ENCODE measurements around the gene CDH5.
A peak's percentile ranks its signal among the peaks of the same experiment; 100 is the strongest.

CDH5 gene

DNA sequence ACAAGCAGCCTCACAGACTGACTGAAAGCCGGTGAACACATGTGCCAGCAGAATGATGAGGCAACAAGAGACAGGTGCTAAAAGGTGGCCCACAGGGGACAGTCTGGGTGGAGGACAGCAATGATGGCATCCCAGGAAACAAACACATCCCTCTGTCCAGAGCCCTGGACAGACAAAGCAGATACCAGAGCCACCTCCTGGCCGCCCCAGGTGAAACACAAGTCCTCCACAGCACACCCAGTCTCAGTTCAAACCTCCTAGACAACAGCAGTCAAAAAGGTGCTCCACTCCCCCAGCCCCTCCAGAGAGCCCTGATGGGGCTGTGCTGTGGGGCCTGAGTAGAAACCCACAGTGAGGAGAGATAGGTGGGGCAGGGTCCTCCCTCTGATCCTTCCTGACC lies 20.3 kb upstream of the CDH5 start:
- Histone ChIP-seq H2BK120ac (ENCODE audit: low read depth, low read length) (no peak overlapping the region), H3K36me3 (ENCODE audit: control insufficient read depth, insufficient read depth, low read length) (no peaks in the 10 kb centered on the region), H2AK5ac (ENCODE audit: low read length) (no peak overlapping the region), H3K4me2 (ENCODE audit: low read length) (no peak overlapping the region), H3K79me2 (ENCODE audit: control insufficient read depth, insufficient read depth, low read length) (no peaks in the 10 kb centered on the region), H3K4me1 (ENCODE audit: control insufficient read depth, low read depth, low read length) (no peaks in the 10 kb centered on the region), H3K79me1 (ENCODE audit: low read length) (no peaks in the 10 kb centered on the region), H3K27me3 (ENCODE audit: insufficient read depth, low read length, poor library complexity) (no peaks in the 10 kb centered on the region), H4K8ac (ENCODE audit: low read depth, low read length) (no peak overlapping the region), H3K23ac (ENCODE audit: low read length) (no peak overlapping the region), H4K5ac (ENCODE audit: low read length) (no peak overlapping the region), H3K4me3 (ENCODE audit: low read length) (no peak overlapping the region), H3K4ac (ENCODE audit: low read depth, low read length) (no peak overlapping the region), H3K27ac (ENCODE audit: low read depth, low read length) (no peak overlapping the region), H3K9ac (ENCODE audit: low read length) (no peak overlapping the region), H3K56ac (ENCODE audit: low read length) (no peak overlapping the region), H3K18ac (ENCODE audit: low read length) (no peak overlapping the region), H2BK15ac (replicated peaks; ENCODE audit: low read depth) (no peak overlapping the region), H2BK5ac (ENCODE audit: low read length) (no peak overlapping the region)
- no CpG with 5 or more reads among the region's 2 CpGs for WGBS (ENCODE audit: extremely low coverage, insufficient coverage, low lambda C conversion rate)
- no peak for DNase-seq

DNA sequence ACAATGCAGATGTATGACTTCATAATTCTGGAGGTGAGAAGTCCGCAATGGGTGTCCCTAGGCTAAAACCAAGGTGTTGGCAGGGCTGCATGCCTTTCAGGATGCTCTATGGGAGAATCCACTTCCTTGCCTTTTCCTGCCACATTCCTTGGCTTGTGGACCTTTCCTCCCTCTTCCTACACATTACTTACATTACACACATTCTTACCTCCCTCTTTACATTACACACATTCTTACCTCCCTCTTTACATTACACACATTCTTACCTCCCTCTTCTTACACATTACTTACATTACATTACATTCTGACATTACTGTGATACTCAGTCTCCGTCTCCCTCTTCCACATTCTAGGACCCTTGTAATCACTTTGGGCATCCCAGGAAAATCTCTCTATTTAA lies 14.2 kb upstream of the CDH5 start:
- Histone ChIP-seq H3K4me1 (ENCODE audit: control insufficient read depth, low read depth, low read length) (no peaks in the 10 kb centered on the region), H3K4ac (ENCODE audit: low read depth, low read length) (no peak overlapping the region), H3K27ac (ENCODE audit: low read depth, low read length) (no peak overlapping the region), H3K4me2 (ENCODE audit: low read length) (no peak overlapping the region), H2BK5ac (ENCODE audit: low read length) (no peak overlapping the region), H3K79me2 (ENCODE audit: control insufficient read depth, insufficient read depth, low read length) (no peaks in the 10 kb centered on the region), H2AK5ac (ENCODE audit: low read length) (no peak overlapping the region), H3K4me3 (ENCODE audit: low read length) (no peak overlapping the region), H3K9ac (ENCODE audit: low read length) (no peak overlapping the region), H4K8ac (ENCODE audit: low read depth, low read length) (no peak overlapping the region), H4K5ac (ENCODE audit: low read length) (no peak overlapping the region), H3K23ac (ENCODE audit: low read length) (no peak overlapping the region), H3K79me1 (ENCODE audit: low read length) (no peaks in the 10 kb centered on the region), H3K18ac (ENCODE audit: low read length) (no peak overlapping the region), H2BK120ac (ENCODE audit: low read depth, low read length) (no peak overlapping the region), H3K27me3 (ENCODE audit: insufficient read depth, low read length, poor library complexity) (no peaks in the 10 kb centered on the region), H3K56ac (ENCODE audit: low read length) (no peak overlapping the region), H2BK15ac (replicated peaks; ENCODE audit: low read depth) (no peak overlapping the region), H3K36me3 (ENCODE audit: control insufficient read depth, insufficient read depth, low read length) (no peaks in the 10 kb centered on the region)
- DNase-seq = no peak
- WGBS (ENCODE audit: extremely low coverage, insufficient coverage, low lambda C conversion rate) = no CpG with 5 or more reads among the region's 2 CpGs

DNA sequence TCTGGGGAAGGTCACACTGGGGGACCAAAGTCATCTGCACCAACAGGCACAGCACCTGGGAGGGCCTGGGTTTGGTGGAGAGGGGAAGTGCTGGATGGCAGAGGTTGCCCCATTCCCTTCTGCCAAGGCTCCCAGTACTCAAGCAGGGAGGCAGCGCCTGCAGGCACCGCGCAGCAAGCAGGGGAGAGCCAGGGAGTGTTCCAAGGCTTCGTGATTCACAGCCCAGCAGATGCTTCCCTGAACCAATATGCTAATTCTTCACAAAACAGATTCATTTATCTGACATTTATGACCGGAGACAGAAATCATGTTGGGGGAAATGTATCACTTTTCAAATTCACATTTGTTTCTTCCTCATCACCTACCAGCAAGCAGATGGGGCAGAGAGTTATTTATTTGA lies 13.4 kb upstream of the CDH5 start:
- H4K8ac ChIP-seq (ENCODE audit: low read depth, low read length) = no peak overlapping the region
- no peak overlapping the region for H3K9ac ChIP-seq (ENCODE audit: low read length)
- H3K56ac ChIP-seq (ENCODE audit: low read length) = no peak overlapping the region
- no peak overlapping the region for H4K5ac ChIP-seq (ENCODE audit: low read length)
- no peak overlapping the region for H3K18ac ChIP-seq (ENCODE audit: low read length)
- H3K4me1 ChIP-seq (ENCODE audit: control insufficient read depth, low read depth, low read length) = no peaks in the 10 kb centered on the region
- H3K79me2 ChIP-seq (ENCODE audit: control insufficient read depth, insufficient read depth, low read length) = no peaks in the 10 kb centered on the region
- no peaks in the 10 kb centered on the region for H3K27me3 ChIP-seq (ENCODE audit: insufficient read depth, low read length, poor library complexity)
- no peak overlapping the region for H2BK5ac ChIP-seq (ENCODE audit: low read length)
- H2AK5ac ChIP-seq (ENCODE audit: low read length) = no peak overlapping the region
- WGBS (ENCODE audit: extremely low coverage, insufficient coverage, low lambda C conversion rate) = no CpG with 5 or more reads among the region's 5 CpGs
- no peak overlapping the region for H2BK15ac ChIP-seq (replicated peaks; ENCODE audit: low read depth)
- H3K36me3 ChIP-seq (ENCODE audit: control insufficient read depth, insufficient read depth, low read length) = no peaks in the 10 kb centered on the region
- no peak overlapping the region for H3K23ac ChIP-seq (ENCODE audit: low read length)
- H3K4me3 ChIP-seq (ENCODE audit: low read length) = no peak overlapping the region
- no peak overlapping the region for H3K27ac ChIP-seq (ENCODE audit: low read depth, low read length)
- no peak overlapping the region for H3K4ac ChIP-seq (ENCODE audit: low read depth, low read length)
- DNase-seq = no peak
- H2BK120ac ChIP-seq (ENCODE audit: low read depth, low read length) = no peak overlapping the region
- no peaks in the 10 kb centered on the region for H3K79me1 ChIP-seq (ENCODE audit: low read length)
- H3K4me2 ChIP-seq (ENCODE audit: low read length) = no peak overlapping the region

DNA sequence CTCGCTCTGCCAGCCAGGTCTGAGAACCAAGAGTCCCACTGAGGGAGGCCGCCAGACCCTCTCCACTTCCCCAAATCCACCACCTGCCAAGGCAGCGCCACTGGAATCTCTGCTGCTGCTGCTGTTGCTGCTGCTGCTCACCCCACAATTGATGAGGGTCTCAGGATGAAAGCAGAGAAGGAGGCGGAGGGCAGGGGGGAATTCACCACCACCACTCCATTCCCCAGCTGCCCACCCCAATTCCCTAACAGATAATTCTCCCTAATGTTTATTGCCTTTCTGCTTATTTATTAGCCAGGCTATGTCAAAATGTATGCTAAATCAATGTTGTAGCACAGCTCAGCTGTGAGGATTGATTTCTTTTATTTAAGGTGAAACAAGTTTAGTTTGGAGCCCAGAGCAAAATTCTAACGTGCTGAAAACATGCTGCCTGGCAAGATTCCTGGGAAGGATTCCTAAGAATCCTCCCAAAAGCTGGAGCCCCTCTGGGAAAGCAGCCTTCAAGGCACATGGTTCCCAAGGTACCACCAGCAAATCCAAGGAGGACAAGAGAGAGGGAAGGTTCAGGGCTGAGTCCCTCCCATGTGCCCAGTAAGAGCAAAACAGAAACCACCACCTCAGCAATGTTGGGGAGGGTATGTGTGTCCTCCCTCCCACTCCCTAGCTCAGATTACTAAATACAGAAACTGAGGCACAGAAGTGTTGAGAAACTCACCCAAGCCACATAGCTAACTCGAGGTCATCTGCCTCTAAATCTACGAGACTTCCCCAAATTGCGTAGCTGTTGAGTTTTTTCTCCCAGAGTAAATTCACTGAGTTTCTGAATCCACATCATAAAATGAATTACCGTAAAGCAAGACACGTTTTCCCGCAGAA lies 12.2 kb upstream of the CDH5 start:
- H3K23ac ChIP-seq (ENCODE audit: low read length) = no peak overlapping the region
- no peak overlapping the region for H3K4me2 ChIP-seq (ENCODE audit: low read length)
- no peak overlapping the region for H2BK120ac ChIP-seq (ENCODE audit: low read depth, low read length)
- H3K36me3 ChIP-seq (ENCODE audit: control insufficient read depth, insufficient read depth, low read length) = no peaks in the 10 kb centered on the region
- H2BK5ac ChIP-seq (ENCODE audit: low read length) = no peak overlapping the region
- no peak overlapping the region for H4K8ac ChIP-seq (ENCODE audit: low read depth, low read length)
- no peak overlapping the region for H3K56ac ChIP-seq (ENCODE audit: low read length)
- H2AK5ac ChIP-seq (ENCODE audit: low read length) = no peak overlapping the region
- no peaks in the 10 kb centered on the region for H3K79me1 ChIP-seq (ENCODE audit: low read length)
- H3K4me1 ChIP-seq (ENCODE audit: control insufficient read depth, low read depth, low read length) = no peaks in the 10 kb centered on the region
- no peaks in the 10 kb centered on the region for H3K79me2 ChIP-seq (ENCODE audit: control insufficient read depth, insufficient read depth, low read length)
- H3K18ac ChIP-seq (ENCODE audit: low read length) = no peak overlapping the region
- no peak overlapping the region for H4K5ac ChIP-seq (ENCODE audit: low read length)
- peak; percentile 80 for DNase-seq
- H3K27me3 ChIP-seq (ENCODE audit: insufficient read depth, low read length, poor library complexity) = no peaks in the 10 kb centered on the region
- no CpG with 5 or more reads among the region's 11 CpGs for WGBS (ENCODE audit: extremely low coverage, insufficient coverage, low lambda C conversion rate)
- no peak overlapping the region for H3K4me3 ChIP-seq (ENCODE audit: low read length)
- H3K27ac ChIP-seq (ENCODE audit: low read depth, low read length) = no peak overlapping the region
- H3K9ac ChIP-seq (ENCODE audit: low read length) = no peak overlapping the region
- H2BK15ac ChIP-seq (replicated peaks; ENCODE audit: low read depth) = no peak overlapping the region
- H3K4ac ChIP-seq (ENCODE audit: low read depth, low read length) = no peak overlapping the region

DNA sequence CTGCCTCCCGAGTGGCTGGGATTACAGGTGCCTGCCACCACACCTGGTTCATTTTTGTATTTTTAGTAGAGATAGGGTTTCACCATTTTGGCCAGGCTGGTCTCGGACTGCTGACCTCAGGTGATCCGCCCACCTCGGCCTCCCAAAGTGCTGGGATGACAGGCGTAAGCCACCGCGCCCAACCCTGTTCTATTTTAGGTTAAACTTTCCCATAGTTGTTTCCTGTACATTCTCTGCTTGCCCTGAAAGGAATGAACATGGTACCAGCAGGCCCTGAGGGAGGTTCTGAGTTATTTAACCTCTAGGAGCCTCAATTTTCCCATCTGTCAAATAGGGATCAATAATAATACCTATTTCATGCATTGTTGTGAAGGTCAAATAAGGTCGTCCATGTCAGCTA lies 11.0 kb upstream of the CDH5 start:
- Histone ChIP-seq H3K9ac (ENCODE audit: low read length) (no peak overlapping the region), H3K27me3 (ENCODE audit: insufficient read depth, low read length, poor library complexity) (no peaks in the 10 kb centered on the region), H3K4me3 (ENCODE audit: low read length) (no peak overlapping the region), H3K4me2 (ENCODE audit: low read length) (no peak overlapping the region), H4K5ac (ENCODE audit: low read length) (no peak overlapping the region), H3K23ac (ENCODE audit: low read length) (no peak overlapping the region), H2AK5ac (ENCODE audit: low read length) (no peak overlapping the region), H2BK120ac (ENCODE audit: low read depth, low read length) (no peak overlapping the region), H3K36me3 (ENCODE audit: control insufficient read depth, insufficient read depth, low read length) (no peaks in the 10 kb centered on the region), H3K27ac (ENCODE audit: low read depth, low read length) (no peak overlapping the region), H3K4ac (ENCODE audit: low read depth, low read length) (no peak overlapping the region), H2BK15ac (replicated peaks; ENCODE audit: low read depth) (no peak overlapping the region), H3K56ac (ENCODE audit: low read length) (no peak overlapping the region), H3K79me2 (ENCODE audit: control insufficient read depth, insufficient read depth, low read length) (no peaks in the 10 kb centered on the region), H2BK5ac (ENCODE audit: low read length) (no peak overlapping the region), H4K8ac (ENCODE audit: low read depth, low read length) (no peak overlapping the region), H3K4me1 (ENCODE audit: control insufficient read depth, low read depth, low read length) (no peaks in the 10 kb centered on the region), H3K18ac (ENCODE audit: low read length) (no peak overlapping the region), H3K79me1 (ENCODE audit: low read length) (no peaks in the 10 kb centered on the region)
- DNase-seq = no peak
- WGBS (ENCODE audit: extremely low coverage, insufficient coverage, low lambda C conversion rate) = no CpG with 5 or more reads among the region's 8 CpGs

DNA sequence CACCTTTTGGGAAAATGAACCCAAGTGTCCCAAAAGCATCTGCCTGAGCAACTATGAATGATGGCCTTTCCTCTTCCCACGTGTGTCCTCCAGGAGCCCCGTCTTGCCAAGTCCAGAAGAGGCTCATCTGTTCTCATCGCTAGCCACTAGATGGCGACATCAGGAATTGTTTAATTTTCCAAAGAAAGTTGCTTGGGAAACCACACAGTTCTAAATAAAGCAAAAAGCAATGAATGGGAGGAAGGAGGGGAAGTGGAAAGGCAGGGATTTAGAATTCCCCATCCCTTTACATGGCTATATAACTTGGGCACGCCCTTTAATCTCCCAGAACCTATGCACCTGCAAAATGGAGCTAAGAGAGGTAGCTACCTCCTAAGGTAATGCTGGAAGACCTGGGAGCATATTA lies 9.0 kb upstream of the CDH5 start:
- no peak overlapping the region for H2BK120ac ChIP-seq (ENCODE audit: low read depth, low read length)
- no peak overlapping the region for H3K4me3 ChIP-seq (ENCODE audit: low read length)
- H3K79me2 ChIP-seq (ENCODE audit: control insufficient read depth, insufficient read depth, low read length) = no peaks in the 10 kb centered on the region
- no peaks in the 10 kb centered on the region for H3K79me1 ChIP-seq (ENCODE audit: low read length)
- no CpG with 5 or more reads among the region's 5 CpGs for WGBS (ENCODE audit: extremely low coverage, insufficient coverage, low lambda C conversion rate)
- H2BK5ac ChIP-seq (ENCODE audit: low read length) = no peak overlapping the region
- no peak overlapping the region for H4K5ac ChIP-seq (ENCODE audit: low read length)
- H3K56ac ChIP-seq (ENCODE audit: low read length) = no peak overlapping the region
- no peak overlapping the region for H3K9ac ChIP-seq (ENCODE audit: low read length)
- H3K27ac ChIP-seq (ENCODE audit: low read depth, low read length) = no peak overlapping the region
- no peak overlapping the region for H2BK15ac ChIP-seq (replicated peaks; ENCODE audit: low read depth)
- H3K4ac ChIP-seq (ENCODE audit: low read depth, low read length) = no peak overlapping the region
- H3K18ac ChIP-seq (ENCODE audit: low read length) = no peak overlapping the region
- no peaks in the 10 kb centered on the region for H3K4me1 ChIP-seq (ENCODE audit: control insufficient read depth, low read depth, low read length)
- H3K4me2 ChIP-seq (ENCODE audit: low read length) = no peak overlapping the region
- no peak overlapping the region for H2AK5ac ChIP-seq (ENCODE audit: low read length)
- no peaks in the 10 kb centered on the region for H3K27me3 ChIP-seq (ENCODE audit: insufficient read depth, low read length, poor library complexity)
- no peak overlapping the region for H3K23ac ChIP-seq (ENCODE audit: low read length)
- H4K8ac ChIP-seq (ENCODE audit: low read depth, low read length) = no peak overlapping the region
- peak; percentile 85 for DNase-seq
- no peaks in the 10 kb centered on the region for H3K36me3 ChIP-seq (ENCODE audit: control insufficient read depth, insufficient read depth, low read length)

Data from mesendoderm (in vitro differentiated cells).